Stimulated activated naive B cell treated with anti-CD40 and anti-IgM and Interleukin-4, amounts not matched to agents 10 μg/mL and 1 μg/mL and 100 μg/mL, for 72 hours (primary cell): Measurements from ENCODE around the gene ASCC3.
"Not testable (repeated sequence)": the region's sequence is repeated elsewhere in the genome, so short reads cannot be mapped to it uniquely, and the experiment has no call there.

Experiments used
- ATAC-seq, 2 donors: fragments of 150-1000 bp; cut with Tn5 transposase; replicated peaks; 2 replicates each; pipeline ENCODE4 v1.10.0; 2021; ENCODE audit warnings: moderate library complexity in 1 of 2
- DNase-seq: peaks from one replicate; pipeline ENCODE4 v3.0.0; 2021
- H3K27ac Mint-ChIP-seq: one replicate; pipeline ENCODE4 v1.8.0; 2022; ENCODE audit warnings: mild to moderate bottlenecking, mixed read lengths
- H3K27me3 Mint-ChIP-seq, 2 donors: one replicate each; pipeline ENCODE4 v1.8.0; 2022; ENCODE audit warnings: mixed read lengths in 2 of 2
- H3K36me3 Mint-ChIP-seq, 2 donors: one replicate each; pipeline ENCODE4 v1.8.0; 2022; ENCODE audit warnings: mixed read lengths in 2 of 2, mild to moderate bottlenecking in 1 of 2
- H3K4me1 Mint-ChIP-seq, 2 donors: one replicate each; pipeline ENCODE4 v1.8.0; 2022; ENCODE audit warnings: mixed read lengths in 2 of 2, mild to moderate bottlenecking in 1 of 2
- H3K4me3 Mint-ChIP-seq, 2 donors: one replicate each; pipeline ENCODE4 v1.8.0; 2022; ENCODE audit warnings: mild to moderate bottlenecking in 2 of 2, mixed read lengths in 2 of 2, moderate library complexity in 1 of 2
- H3K9me3 Mint-ChIP-seq, 2 donors: one replicate each; pipeline ENCODE4 v1.8.0; 2022; ENCODE audit warnings: mixed read lengths in 2 of 2, mild to moderate bottlenecking in 1 of 2

The ASCC3 gene

DNA sequence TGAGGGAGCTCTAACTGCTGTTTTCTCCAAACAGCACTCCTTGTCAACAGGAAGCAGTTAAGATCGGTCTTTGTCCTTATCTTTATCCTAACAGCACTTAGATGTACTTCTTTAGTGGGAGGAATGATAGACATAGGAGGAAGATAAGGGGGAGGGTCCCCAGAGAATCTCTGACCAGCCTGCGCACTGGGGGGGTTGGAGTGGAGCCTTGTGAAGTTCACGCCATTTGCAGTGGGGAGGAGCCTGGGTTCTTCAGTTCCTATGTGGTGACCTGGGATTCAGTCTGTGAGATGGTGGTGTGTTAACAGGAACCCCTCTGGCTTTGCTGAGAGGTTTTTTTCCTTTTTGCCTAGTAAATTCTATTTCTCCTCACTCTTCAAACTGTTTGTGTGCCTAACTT is 18.1 kb upstream of the ASCC3 start:
- DNase-seq (no peak), ATAC-seq (no peak)
- Mint-ChIP-seq H3K4me1 (no peaks in the 10 kb centered on the region), H3K27ac (no peak overlapping the region), H3K4me3 (no peak overlapping the region), H3K36me3 (no peaks in the 10 kb centered on the region), H3K9me3 (peaks cover 0 to 2% of the 10 kb centered on the region in 2 donors), H3K27me3 (no peaks in the 10 kb centered on the region)

DNA sequence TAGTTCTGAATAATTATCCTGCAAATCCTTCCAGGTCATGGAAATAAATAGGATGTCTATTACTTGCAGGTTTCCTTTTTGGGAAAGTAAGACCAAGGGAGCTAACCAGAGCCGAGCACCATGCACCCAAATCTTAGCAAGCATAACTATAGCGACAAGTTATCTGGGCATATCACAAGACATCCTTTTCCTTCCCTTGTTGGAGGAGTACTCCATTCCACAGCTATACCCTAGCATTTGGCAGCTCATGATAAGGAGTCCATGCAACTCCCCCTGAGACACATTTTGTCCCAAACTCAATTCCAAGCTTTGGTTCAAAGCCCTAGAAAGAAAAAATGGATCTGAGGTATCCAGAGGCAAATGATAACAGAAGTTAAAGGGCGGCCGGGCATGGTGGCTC is 16.5 kb upstream of the ASCC3 start:
- Mint-ChIP-seq H3K4me1 (no peaks in the 10 kb centered on the region), H3K9me3 (peaks cover 0 to 2% of the 10 kb centered on the region in 2 donors), H3K36me3 (no peaks in the 10 kb centered on the region), H3K4me3 (no peak overlapping the region), H3K27ac (no peak overlapping the region), H3K27me3 (no peaks in the 10 kb centered on the region)
- ATAC-seq (no peak), DNase-seq (no peak)

DNA sequence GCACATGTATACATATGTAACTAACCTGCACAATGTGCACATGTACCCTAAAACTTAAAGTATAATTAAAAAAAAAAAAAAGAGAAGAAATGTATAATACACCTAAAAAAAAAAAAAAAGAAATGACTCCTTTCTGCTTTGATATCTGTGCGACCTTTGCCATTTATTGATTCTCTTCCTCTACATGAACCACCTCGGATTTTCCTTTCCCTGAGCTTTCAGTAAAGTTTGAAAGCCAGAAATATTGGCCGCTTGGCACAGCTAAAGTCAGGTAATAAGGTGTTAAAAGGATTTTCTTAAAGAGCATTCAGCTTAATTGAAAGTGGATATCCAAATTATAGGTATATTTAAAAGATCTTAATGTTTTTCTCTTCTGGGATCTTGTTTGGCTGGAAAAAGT is 12.6 kb upstream of the ASCC3 start:
- ATAC-seq (no peak), DNase-seq (no peak)
- H3K4me3 Mint-ChIP-seq = no peak overlapping the region
- peaks cover 0 to 4% of the 10 kb centered on the region in 2 donors for H3K27me3 Mint-ChIP-seq
- peaks cover 0 to 1% of the 10 kb centered on the region in 2 donors for H3K9me3 Mint-ChIP-seq
- no peak overlapping the region for H3K27ac Mint-ChIP-seq
- no peaks in the 10 kb centered on the region for H3K4me1 Mint-ChIP-seq
- peaks cover 0 to 1% of the 10 kb centered on the region in 2 donors for H3K36me3 Mint-ChIP-seq

DNA sequence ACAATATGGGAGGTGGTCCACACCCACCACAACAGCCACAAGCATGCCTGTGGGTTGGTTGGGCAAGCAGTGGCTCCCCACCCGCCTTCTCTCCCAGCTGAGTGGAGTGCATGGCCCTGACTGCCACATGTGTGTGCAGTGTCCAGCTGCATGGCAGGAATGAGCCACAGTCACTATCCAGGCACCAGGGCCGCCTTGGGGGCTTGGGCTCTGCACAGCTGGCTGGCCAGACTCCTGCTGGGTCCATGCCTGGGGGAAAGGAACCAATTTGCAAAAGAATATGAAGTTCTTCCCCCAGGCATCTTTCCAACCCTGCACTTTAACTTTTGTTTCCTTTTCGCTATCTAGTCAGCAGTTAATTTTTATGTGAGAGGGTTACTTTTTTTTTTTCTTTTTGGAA is 11.6 kb upstream of the ASCC3 start:
- Mint-ChIP-seq H3K27me3 (peaks cover 0 to 4% of the 10 kb centered on the region in 2 donors), H3K36me3 (peaks cover 0 to 1% of the 10 kb centered on the region in 2 donors), H3K9me3 (no peaks in the 10 kb centered on the region), H3K4me1 (no peaks in the 10 kb centered on the region), H3K27ac (no peak overlapping the region), H3K4me3 (no peak overlapping the region)
- no peak for ATAC-seq
- no peak for DNase-seq

DNA sequence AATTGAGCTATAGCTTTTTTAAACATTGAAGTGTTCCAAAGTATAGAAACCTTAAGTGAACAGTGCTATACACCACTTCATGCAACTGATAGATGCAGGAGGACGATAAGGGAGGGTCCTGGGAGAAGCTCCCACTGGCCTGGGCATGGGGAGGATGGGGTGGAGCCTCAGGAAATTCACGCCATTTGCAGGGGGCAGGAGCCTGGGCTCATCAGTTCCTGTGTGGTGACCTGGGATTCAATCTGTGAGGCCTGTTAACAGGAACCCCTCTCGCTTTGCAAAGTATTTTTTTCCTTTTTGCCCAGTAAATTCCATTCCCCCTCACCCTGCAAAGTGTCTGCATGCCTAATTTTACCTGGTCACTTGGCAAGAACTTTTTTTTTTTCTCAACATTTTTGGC is 11.0 kb upstream of the ASCC3 start:
- Mint-ChIP-seq H3K4me1 (no peaks in the 10 kb centered on the region), H3K4me3 (no peak overlapping the region), H3K27ac (no peak overlapping the region), H3K9me3 (no peaks in the 10 kb centered on the region), H3K27me3 (peaks cover 0 to 4% of the 10 kb centered on the region in 2 donors), H3K36me3 (peaks cover 0 to 1% of the 10 kb centered on the region in 2 donors)
- DNase-seq = no peak
- no peak for ATAC-seq

DNA sequence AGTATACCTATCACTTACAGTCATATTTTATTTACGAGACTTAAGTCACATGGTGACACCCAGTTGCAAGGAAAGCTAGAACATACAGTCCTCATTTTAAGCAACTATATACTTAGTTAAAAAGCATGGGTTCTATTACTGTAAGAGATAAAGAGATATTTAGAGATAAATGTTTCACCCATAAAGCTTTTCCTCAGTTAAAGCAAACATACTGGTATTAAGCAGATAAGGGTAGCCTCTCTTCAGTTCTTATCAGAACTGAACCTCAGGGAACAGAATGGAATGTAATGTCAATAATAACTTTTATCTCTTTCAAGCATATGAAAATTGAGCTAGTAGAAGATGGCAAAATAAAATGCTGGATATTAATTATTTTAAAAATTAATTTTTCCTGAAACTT is 9.9 kb upstream of the ASCC3 start:
- Mint-ChIP-seq H3K36me3 (peaks cover 0 to 1% of the 10 kb centered on the region in 2 donors), H3K27ac (no peak overlapping the region), H3K4me1 (no peaks in the 10 kb centered on the region), H3K4me3 (no peak overlapping the region), H3K9me3 (no peaks in the 10 kb centered on the region), H3K27me3 (peaks cover 0 to 4% of the 10 kb centered on the region in 2 donors)
- no peak for DNase-seq
- ATAC-seq = no peak

DNA sequence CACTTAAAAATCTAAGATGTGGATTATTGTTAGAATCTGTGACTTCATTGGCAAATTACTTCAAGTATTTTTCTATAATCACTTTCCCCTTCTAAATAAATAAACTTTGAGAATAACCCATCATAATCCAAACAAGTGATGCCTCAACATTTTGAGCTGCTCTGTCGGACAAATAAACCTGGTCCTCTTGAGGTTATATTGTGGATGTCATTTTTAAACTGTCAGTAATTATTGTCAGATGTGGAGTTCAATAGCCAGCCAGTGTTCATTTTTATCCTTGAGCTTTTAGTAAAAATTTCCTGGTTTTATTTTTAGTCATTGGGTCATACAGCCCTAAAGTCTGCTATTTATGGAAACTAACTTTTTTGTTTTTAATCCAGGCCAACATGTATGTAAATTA is 9.5 kb upstream of the ASCC3 start:
- ATAC-seq, H3K36me3 Mint-ChIP-seq, H3K27ac Mint-ChIP-seq, DNase-seq, H3K4me3 Mint-ChIP-seq, H3K27me3 Mint-ChIP-seq, H3K4me1 Mint-ChIP-seq, H3K9me3 Mint-ChIP-seq: not testable (repeated sequence)

DNA sequence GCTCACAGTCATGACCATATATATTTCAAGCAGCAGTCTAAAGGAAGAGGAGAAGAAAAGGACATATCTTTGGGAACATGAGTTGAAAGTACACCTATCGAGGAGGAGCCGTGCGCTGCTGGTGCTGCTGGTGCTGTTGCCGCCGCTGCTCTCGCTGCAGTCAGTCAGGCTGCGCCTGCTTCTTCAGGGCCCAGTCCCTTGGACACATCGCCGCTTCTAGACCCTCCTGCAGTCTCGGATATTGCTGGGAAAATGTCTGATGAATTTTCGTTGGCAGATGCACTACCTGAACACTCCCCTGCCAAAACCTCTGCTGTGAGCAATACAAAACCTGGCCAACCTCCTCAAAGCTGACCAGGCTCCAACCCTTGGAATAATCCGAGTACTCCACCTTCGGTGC is 8.2 kb upstream of the ASCC3 start:
- no peak for ATAC-seq
- Mint-ChIP-seq H3K4me3 (no peak overlapping the region), H3K27me3 (peaks cover 0 to 4% of the 10 kb centered on the region in 2 donors), H3K36me3 (peaks cover 0 to 1% of the 10 kb centered on the region in 2 donors), H3K4me1 (no peaks in the 10 kb centered on the region), H3K27ac (no peak overlapping the region), H3K9me3 (no peaks in the 10 kb centered on the region)
- no peak for DNase-seq

DNA sequence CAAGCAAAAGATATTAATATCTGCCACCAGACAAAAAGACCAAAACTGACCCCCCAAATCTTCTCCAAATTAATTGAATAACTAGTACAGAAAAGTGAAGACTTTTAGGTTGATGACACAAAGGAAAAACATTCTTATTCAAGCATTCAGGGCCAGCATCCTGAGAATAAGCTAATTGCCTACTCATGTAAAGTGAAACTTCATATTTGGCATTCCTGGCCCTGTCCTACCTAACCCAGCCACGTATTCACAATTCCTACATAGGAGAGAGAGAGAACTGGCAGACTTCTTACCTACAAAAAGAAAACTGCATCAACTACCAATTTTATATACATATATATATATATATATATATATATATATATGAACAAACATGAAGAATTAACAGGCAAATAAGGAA is 4.9 kb upstream of the ASCC3 start:
- no peak for ATAC-seq
- no peak for DNase-seq
- Mint-ChIP-seq H3K27me3 (peaks cover 0 to 4% of the 10 kb centered on the region in 2 donors), H3K9me3 (no peaks in the 10 kb centered on the region), H3K36me3 (peaks cover under 1% of the 10 kb centered on the region in 2 donors), H3K4me1 (peaks cover 6 to 14% of the 10 kb centered on the region in 2 donors), H3K27ac (no peak overlapping the region), H3K4me3 (no peak overlapping the region)

DNA sequence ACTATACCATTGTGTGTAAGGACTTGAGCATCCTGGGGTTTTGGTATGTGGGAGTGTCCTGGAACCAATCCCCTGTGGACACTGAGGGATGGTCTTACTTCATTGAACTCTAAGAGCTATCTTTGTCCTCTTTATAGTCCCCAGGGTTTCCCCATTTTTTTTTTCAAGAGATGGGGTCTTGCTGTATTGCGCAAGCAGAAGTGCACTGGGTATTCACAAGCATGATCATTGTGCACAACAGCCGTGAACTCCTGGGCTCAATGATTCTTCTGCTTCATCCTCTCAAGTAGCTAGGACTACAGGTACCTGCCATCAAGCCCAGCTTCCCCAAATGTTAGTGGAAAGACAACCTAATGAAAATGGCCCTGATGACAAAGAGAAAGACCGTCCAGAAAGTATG is 2.2 kb upstream of the ASCC3 start:
- no peaks in the 10 kb centered on the region for H3K9me3 Mint-ChIP-seq
- peaks cover 2 to 4% of the 10 kb centered on the region in 2 donors for H3K36me3 Mint-ChIP-seq
- H3K27me3 Mint-ChIP-seq = no peaks in the 10 kb centered on the region
- peaks cover 19 to 24% of the 10 kb centered on the region in 2 donors for H3K4me1 Mint-ChIP-seq
- H3K4me3 Mint-ChIP-seq = no peak overlapping the region
- no peak for ATAC-seq
- no peak overlapping the region for H3K27ac Mint-ChIP-seq
- no peak for DNase-seq

DNA sequence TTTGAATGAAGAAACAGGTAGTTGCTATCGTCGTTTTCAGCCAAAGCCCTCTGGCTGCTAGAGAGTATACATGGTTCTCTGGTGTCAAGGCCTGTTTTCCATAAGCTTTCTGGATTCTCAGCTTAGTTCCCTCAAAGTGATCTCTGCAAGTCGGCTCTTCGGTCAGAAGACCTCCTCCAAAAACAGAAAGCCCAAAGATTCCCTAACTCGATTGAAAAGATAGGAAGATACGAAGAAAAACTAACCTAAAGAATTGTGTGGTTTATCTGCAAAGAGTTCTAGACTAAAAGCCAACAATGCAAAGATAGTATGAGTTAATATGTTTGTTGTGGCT is 545 bp upstream of the ASCC3 start:
- peaks cover 2 to 4% of the 10 kb centered on the region in 2 donors for H3K36me3 Mint-ChIP-seq
- ATAC-seq = peak; percentile 10 to 17
- no peaks in the 10 kb centered on the region for H3K27me3 Mint-ChIP-seq
- no peak for DNase-seq
- H3K27ac Mint-ChIP-seq = peak overlapping the region; percentile 100
- peaks cover 19 to 32% of the 10 kb centered on the region in 2 donors for H3K4me1 Mint-ChIP-seq
- no peaks in the 10 kb centered on the region for H3K9me3 Mint-ChIP-seq
- peak overlapping the region; percentile 100 for H3K4me3 Mint-ChIP-seq

DNA sequence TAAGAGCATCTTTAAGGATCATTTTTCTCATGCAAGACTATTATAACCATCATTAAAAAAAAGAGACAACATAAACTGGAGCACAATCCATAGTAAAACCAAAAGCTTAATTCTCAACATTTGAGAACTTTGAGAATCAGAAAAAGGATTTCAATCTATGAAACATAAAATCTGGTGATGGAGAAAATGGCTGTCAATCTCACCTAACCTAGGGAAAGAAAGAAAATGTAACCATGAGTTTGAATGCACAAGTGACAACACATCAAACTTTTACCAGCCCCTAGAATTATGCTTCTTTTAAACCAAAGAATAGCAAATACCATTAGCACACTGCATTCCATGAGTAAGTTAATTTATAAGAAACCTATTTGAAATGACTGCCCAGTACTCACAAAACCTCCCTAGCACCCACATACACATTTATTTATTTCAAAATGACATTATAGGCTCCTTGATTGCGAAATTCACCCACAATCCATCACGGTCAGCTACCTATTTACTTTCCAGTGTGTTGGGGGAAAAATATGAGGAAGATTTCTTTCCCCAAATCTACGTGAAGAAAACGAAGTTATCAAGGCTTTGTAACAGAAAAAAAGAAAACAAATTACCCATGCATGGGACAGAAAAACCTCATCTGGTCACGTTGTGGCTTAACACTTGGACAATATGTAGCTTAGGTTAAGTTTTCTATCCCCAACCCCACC is 828 bp downstream of the ASCC3 start:
- peaks cover 24 to 42% of the 10 kb centered on the region in 2 donors for H3K4me1 Mint-ChIP-seq
- ATAC-seq = no peak
- H3K4me3 Mint-ChIP-seq = peak overlapping the region; percentile 100

DNA sequence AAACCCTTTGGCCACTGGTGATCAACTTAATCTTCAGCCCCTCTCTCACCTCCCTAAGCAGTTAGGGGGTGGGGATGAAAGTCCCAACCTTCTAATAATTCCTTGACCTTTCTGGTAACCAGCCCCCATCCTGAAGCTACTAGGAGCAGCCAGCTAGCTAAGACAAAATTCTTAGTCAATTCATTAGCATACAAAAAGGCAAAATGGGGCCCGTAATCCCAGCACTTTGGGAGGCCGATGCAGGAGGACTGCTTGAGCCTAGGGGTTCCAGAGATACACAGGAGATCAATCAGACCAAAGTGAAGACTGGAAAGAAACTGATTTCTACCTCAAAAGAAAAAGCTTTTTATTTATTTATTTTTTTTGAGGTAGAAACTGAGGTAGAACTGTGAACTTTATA is 1.8 kb downstream of the ASCC3 start:
- Mint-ChIP-seq H3K4me1 (peaks cover 28 to 48% of the 10 kb centered on the region in 2 donors), H3K27ac (no peak overlapping the region)

More for the DNA sequence above, 828 bp downstream of the ASCC3 start:
- Mint-ChIP-seq H3K36me3 (peaks cover 8 to 11% of the 10 kb centered on the region in 2 donors), H3K27me3 (no peaks in the 10 kb centered on the region), H3K27ac (peak overlapping the region; percentile 100), H3K9me3 (no peaks in the 10 kb centered on the region)
- DNase-seq = no peak

DNA sequence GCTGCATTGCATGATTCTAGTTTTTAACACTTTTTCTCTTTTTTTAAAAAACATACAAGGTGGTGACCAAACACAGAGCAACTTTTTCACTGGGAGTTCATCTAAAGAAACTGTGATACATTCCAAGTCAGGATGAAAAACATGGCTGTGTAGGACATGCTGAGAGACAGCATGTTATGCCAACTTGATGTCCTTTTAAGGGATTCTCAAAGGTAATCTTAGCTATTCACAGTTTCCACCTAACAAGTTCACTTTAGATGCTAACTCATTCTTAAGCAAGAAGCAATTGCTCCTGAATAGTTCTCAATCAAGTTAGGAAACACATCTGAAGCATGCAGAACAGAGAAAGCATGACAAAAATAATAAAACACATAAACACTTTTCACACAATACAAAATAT is 3.3 kb downstream of the ASCC3 start:
- DNase-seq = no peak
- Mint-ChIP-seq H3K27ac (no peak overlapping the region), H3K36me3 (peaks cover 20 to 30% of the 10 kb centered on the region in 2 donors), H3K9me3 (no peaks in the 10 kb centered on the region), H3K27me3 (no peaks in the 10 kb centered on the region), H3K4me3 (no peak overlapping the region), H3K4me1 (peaks cover 31 to 57% of the 10 kb centered on the region in 2 donors)
- no peak for ATAC-seq

More for the DNA sequence above, 1.8 kb downstream of the ASCC3 start:
- Mint-ChIP-seq H3K9me3 (no peaks in the 10 kb centered on the region), H3K36me3 (peaks cover 8 to 20% of the 10 kb centered on the region in 2 donors), H3K27me3 (no peaks in the 10 kb centered on the region), H3K4me3 (peak overlapping the region; percentile 33 to 38)
- ATAC-seq = no peak
- DNase-seq = no peak

DNA sequence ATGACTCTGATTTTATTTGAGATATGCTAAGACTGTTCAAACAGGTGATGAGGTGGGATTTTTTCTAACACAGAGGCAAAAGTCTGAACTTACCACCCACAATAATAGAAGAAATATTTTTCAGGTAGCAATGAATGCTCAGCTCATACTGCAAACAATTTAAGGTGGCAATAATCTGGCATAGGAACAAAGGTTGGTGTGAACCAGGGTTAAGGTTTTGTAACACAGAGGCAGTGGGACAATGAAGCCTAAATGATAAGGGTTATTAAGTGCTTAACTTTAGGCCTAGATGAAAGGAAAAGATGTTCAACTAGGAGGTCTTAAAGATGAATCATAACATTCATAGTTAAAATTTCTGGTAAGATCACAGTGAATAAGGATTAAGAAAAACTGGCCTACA is 4.9 kb downstream of the ASCC3 start:
- no peaks in the 10 kb centered on the region for H3K9me3 Mint-ChIP-seq
- peaks cover 28 to 33% of the 10 kb centered on the region in 2 donors for H3K36me3 Mint-ChIP-seq
- DNase-seq = no peak
- H3K4me3 Mint-ChIP-seq = no peak overlapping the region
- H3K4me1 Mint-ChIP-seq = peaks cover 27 to 50% of the 10 kb centered on the region in 2 donors
- H3K27me3 Mint-ChIP-seq = no peaks in the 10 kb centered on the region
- no peak for ATAC-seq
- H3K27ac Mint-ChIP-seq = no peak overlapping the region
